Adrenal gland (tissue), 12 donors: ENCODE data around the gene TSSK2. TPM values are rescaled to one million over a fixed set of nuclear protein-coding genes. Genes with fewer than 3 reads are reported as not detected.
A peak's percentile ranks its signal among the peaks of the same experiment; 100 is the strongest.

ENCODE experiments used
- DNase-seq, 7 donors: peaks; one replicate each; pipeline ENCODE4 v3.0.0-alpha.2; 2019 to 2020
- H3K27ac ChIP-seq, 5 donors: fragments of 200-600 bp; sonication (generic) in 4 of 5; 1 replicate in 3 of 5; 2 replicates in 2 of 5; pipeline versions ENCODE4 v1.5.1 to v1.8.0; 2016 to 2020; ENCODE audit warnings: mild to moderate bottlenecking in 1 of 5
- H3K27me3 ChIP-seq: fragments of 200-600 bp; 2 replicates; pipeline ENCODE4 v1.8.0; 2021
- H3K36me3 ChIP-seq, 2 donors: fragments of 200-600 bp; replicated peaks in 1 of 2; 1 replicate in 1 of 2; 2 replicates in 1 of 2; pipeline versions ENCODE4 v1.5.1 to v1.8.0; 2018 to 2022
- H3K4me1 ChIP-seq, 2 donors: fragments of 200-600 bp; replicated peaks in 1 of 2; 1 replicate in 1 of 2; 2 replicates in 1 of 2; pipeline versions ENCODE4 v1.5.1 to v1.8.0; 2018 to 2021
- H3K4me3 ChIP-seq, 4 donors: fragments of 200-600 bp; sonication (generic) in 3 of 4; one replicate each; pipeline ENCODE4 v1.5.1; 2016 to 2018
- H3K9me3 ChIP-seq, 3 donors: fragments of 200-600 bp; sonication (generic) in 1 of 3; replicated peaks in 1 of 3; 1 replicate in 2 of 3; 2 replicates in 1 of 3; pipeline versions ENCODE4 v1.5.1 to v1.8.0; 2016 to 2021
- POLR2A ChIP-seq, 2 donors: fragments of 450-650 bp; IDR thresholded peaks; one replicate each; pipeline ENCODE4 v1.6.1; 2017; ENCODE audit warnings: antibody characterized with exemption in 2 of 2, mild to moderate bottlenecking in 2 of 2, moderate library complexity in 1 of 2
- WGBS, 4 donors: extraction: QIAGEN DNeasy Blood & Tissue Kit in 2 of 4; methylation state at CpG; one replicate each; pipeline versions ENCODE4 v1.1.5 to v1.1.7; 2013 to 2017; 5-methylcytosine and 5-hydroxymethylcytosine counted together
- intact Hi-C, 2 donors: fragments of 100-400 bp; cut with DNase I; formaldehyde crosslinking; loops; one replicate each; pipeline versions ENCODE4 v1.14.1 to v1.15.0; 2022 to 2023
- polyA plus RNA-seq, 3 donors: library from polyadenylated mRNA; stranded (reverse); fragments of 200-250 nt in 2 of 3; fragments of 350-450 nt in 1 of 3; fragmentation: Illumina TruSeq in 1 of 3; extraction: RNeasy Lipid Tissue Mini Kit (QIAGEN cat#74804) in 1 of 3; gene quantifications; one replicate each; pipeline ENCODE4 v1.2.3, GENCODE V29; 2013 to 2014
- total RNA-seq, 9 donors: library from RNA; depleted of rRNA in 4 of 9; stranded (reverse); fragments of >200 nt in 4 of 9; fragments of 120-200 nt in 1 of 9; fragmentation: NEBNext Ultra II Directional in 1 of 9; extraction: Animal tissue kit (Norgen Biotek cat#: 25700) in 1 of 9; gene quantifications; one replicate each; pipeline versions ENCODE4 v1.1.0 to v1.2.4, GENCODE V29; 2013 to 2023
- TF ChIP-seq, protein P1 (sequence below), 6 experiments: fragments of 450-650 bp in 4 of 6; fragments of 200-600 bp in 2 of 6; sonication (generic) in 1 of 6; IDR thresholded peaks; 1 replicate in 5 of 6; 2 replicates in 1 of 6; pipeline versions ENCODE4 v1.5.1 to v1.8.0; 2016 to 2021; ENCODE audit warnings: antibody characterized with exemption in 6 of 6, mild to moderate bottlenecking in 2 of 6, moderate library complexity in 1 of 6
- donor health status: healthy with polysubstance abuse.
- donor health status: Bipolar disorder and iron deficiency.
- donor health status: DM: yes; HTN: yes; CAD: no.
- donor health status: DM: no; HTN: no; CAD: no.
- donor health status: DM: no; HTN: no; CAD: no.
- donor health status: DM: yes; HTN: yes; CAD: no.

Gene TSSK2
- total and polyA plus RNA-seq, 12 donors = 0.06 to 0.32 TPM; not detected in 10

DNA sequence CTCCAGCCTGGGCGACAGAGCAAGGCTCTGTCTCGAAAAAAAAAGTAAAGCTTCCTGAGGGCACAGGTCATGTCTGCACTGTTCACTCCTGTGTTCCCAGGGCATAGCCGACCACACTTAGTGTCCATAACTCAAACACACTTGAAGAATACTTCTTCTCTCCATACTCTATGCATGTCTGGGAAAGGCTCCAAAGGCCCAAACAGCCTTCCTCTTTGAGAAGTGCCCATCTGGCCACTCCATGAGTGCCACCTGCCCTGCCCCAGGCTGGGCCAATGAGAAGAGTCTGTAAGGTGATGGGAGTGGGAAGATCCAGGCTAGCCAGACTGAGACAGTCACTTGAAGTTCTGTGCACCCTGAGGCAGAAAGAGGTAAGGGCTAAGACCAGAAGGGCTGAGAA is 33.6 kb upstream of the TSSK2 start:
- H3K4me3 ChIP-seq = no peak overlapping the region
- peaks cover 0 to 6% of the 10 kb centered on the region in 2 donors for H3K4me1 ChIP-seq
- 69 to 86% (median 75%) methylated on average over 3 of the region's 3 CpGs for WGBS, 4 donors
- H3K9me3 ChIP-seq = no peaks in the 10 kb centered on the region
- no peak for TF ChIP-seq POLR2A (IDR thresholded peaks at IDR 0.05)
- TF ChIP-seq, protein P1, sequence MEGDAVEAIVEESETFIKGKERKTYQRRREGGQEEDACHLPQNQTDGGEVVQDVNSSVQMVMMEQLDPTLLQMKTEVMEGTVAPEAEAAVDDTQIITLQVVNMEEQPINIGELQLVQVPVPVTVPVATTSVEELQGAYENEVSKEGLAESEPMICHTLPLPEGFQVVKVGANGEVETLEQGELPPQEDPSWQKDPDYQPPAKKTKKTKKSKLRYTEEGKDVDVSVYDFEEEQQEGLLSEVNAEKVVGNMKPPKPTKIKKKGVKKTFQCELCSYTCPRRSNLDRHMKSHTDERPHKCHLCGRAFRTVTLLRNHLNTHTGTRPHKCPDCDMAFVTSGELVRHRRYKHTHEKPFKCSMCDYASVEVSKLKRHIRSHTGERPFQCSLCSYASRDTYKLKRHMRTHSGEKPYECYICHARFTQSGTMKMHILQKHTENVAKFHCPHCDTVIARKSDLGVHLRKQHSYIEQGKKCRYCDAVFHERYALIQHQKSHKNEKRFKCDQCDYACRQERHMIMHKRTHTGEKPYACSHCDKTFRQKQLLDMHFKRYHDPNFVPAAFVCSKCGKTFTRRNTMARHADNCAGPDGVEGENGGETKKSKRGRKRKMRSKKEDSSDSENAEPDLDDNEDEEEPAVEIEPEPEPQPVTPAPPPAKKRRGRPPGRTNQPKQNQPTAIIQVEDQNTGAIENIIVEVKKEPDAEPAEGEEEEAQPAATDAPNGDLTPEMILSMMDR (IDR thresholded peaks at IDR 0.05) = no peak
- intact Hi-C loops = no loop called here
- H3K27me3 ChIP-seq = no peaks in the 10 kb centered on the region
- peak in 1 of 7 donors; percentile 38 for DNase-seq
- H3K27ac ChIP-seq = no peak overlapping the region
- peaks cover 0 to 3% of the 10 kb centered on the region in 2 donors for H3K36me3 ChIP-seq

DNA sequence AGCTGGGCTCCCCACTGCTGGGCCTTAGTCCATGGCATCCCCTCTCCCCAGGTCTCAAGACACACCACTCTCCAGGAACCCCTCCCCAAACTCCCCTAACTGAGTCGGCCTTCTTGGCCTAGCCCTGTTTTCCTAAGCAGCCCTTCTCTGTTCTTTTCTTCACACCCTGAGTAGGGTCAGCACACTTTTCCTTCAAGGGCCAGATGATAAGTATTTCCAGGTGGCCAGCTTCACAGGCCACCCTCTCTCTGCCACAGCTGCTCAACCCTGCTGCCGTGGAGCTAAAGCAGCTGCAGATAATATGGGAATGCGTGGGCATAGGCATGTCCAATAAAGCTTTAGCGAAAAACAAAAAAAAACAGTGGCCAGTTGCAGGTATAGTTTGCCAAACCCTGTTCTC is 33.0 kb upstream of the TSSK2 start:
- TF ChIP-seq, protein P1 (IDR thresholded peaks at IDR 0.05) = no peak
- no peak for TF ChIP-seq POLR2A (IDR thresholded peaks at IDR 0.05)
- DNase-seq = no peak
- Histone ChIP-seq H3K9me3 (no peaks in the 10 kb centered on the region), H3K27me3 (no peaks in the 10 kb centered on the region), H3K27ac (no peak overlapping the region), H3K4me1 (peaks cover 0 to 6% of the 10 kb centered on the region in 2 donors), H3K36me3 (peaks cover 0 to 3% of the 10 kb centered on the region in 2 donors), H3K4me3 (no peak overlapping the region)
- 78 to 85% (median 81%) methylated on average over 4 of the region's 4 CpGs for WGBS, 4 donors
- intact Hi-C loops = no loop called here

DNA sequence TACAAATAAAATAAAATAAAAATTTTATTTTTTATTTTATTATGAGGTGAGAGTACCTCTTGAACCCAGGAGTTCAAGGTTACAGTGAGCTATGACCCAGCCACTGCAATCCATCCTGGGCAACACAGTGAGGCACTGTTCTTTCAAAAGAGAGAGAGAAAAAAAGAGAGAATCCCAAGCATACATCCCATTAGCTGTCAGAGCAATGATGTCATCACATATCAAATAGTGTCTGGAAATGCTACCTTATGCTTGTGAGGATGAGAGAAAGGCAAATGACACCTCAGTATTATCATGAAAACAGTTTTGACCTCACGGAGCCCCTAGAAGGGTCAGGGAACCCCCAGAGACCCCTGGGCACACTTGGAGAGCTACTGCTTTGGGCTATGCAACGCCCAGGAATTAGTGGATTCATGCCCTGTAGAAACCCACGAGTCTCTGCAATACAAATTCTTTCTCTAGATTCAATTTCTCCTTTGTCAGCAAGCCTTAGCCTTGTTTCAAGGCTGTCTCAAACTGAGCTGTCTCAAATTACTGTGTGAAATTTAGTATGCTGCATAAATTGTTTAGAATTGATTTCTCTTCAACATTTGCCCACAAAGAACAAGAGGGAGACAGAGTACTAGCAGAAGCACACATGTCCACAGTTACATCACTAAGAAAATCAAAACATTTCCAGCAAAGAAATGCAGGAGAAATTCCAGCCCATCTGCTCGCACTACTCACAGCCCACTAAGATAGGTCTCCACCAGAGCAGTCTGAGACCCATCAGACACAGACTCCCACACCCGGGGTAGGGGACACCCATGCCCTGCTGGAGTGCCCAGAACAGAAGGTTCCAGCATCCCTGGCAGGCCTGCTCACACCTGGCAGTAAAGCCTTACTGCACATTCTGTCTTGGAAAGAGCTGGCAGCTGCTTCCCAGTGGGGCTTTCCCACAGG is 27.0 kb upstream of the TSSK2 start:
- no peaks in the 10 kb centered on the region for H3K36me3 ChIP-seq
- H3K27me3 ChIP-seq = no peaks in the 10 kb centered on the region
- TF ChIP-seq, protein P1 (IDR thresholded peaks at IDR 0.05) = no peak
- no peak for TF ChIP-seq POLR2A (IDR thresholded peaks at IDR 0.05)
- H3K4me1 ChIP-seq = peaks cover 17 to 36% of the 10 kb centered on the region in 2 donors
- 45 to 69% (median 56%) methylated on average over 5 of the region's 5 CpGs for WGBS, 4 donors
- peak overlapping the region in 4 of 5 donors; percentile 7 to 53 (median 14) for H3K27ac ChIP-seq
- intact Hi-C loops = loop anchor here in 1 of 2 donors (10.0 kb wide), 1 partner anchor 59 kb away; no protein-coding TSS in a partner anchor
- H3K9me3 ChIP-seq = no peaks in the 10 kb centered on the region
- DNase-seq = peak in 3 of 7 donors; percentile 15 to 45 (median 18)
- H3K4me3 ChIP-seq = no peak overlapping the region

DNA sequence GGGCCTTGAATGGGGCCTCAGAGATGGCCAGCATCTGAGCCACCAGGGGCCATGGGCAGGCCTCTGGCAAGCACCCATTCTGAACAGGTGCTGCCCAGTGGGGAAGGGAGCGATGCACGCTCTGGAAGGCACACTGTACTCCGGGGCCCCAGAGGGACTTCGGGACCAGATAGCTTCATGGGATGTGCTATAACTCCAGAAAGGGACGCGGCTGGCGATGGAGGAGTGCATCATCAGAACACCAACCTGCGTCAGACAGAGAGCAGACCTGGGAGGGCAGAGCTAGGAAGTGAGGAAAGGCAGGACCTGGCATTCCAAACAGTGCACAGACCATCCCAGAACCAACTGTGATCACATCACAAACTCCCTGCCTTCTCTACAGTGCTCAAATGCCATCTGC is 25.7 kb upstream of the TSSK2 start:
- Histone ChIP-seq H3K27me3 (no peaks in the 10 kb centered on the region), H3K36me3 (no peaks in the 10 kb centered on the region), H3K4me1 (peaks cover 25 to 48% of the 10 kb centered on the region in 2 donors), H3K9me3 (no peaks in the 10 kb centered on the region), H3K4me3 (no peak overlapping the region), H3K27ac (no peak overlapping the region)
- intact Hi-C loops = loop anchor here in 1 of 2 donors (10.0 kb wide), 1 partner anchor 61 kb away; no protein-coding TSS in a partner anchor
- WGBS, 4 donors = 94 to 100% (median 95%) methylated on average over 6 to 8 of the region's 8 CpGs
- DNase-seq = peak in 2 of 7 donors; percentile 15 to 48
- no peak for TF ChIP-seq POLR2A (IDR thresholded peaks at IDR 0.05)
- TF ChIP-seq, protein P1 (IDR thresholded peaks at IDR 0.05) = no peak
